ENCODE results near the gene ZYX. TPM values are rescaled to one million over a fixed set of nuclear protein-coding genes. Genes with fewer than 3 reads are reported as not detected.

Gene ZYX
- total and polyA plus RNA-seq, 9 of the 15 experiments (the other 6 are each of a cell fraction or from before 2014, with no cell fraction given): 1.8 to 130 (median 15.7) TPM

DNA sequence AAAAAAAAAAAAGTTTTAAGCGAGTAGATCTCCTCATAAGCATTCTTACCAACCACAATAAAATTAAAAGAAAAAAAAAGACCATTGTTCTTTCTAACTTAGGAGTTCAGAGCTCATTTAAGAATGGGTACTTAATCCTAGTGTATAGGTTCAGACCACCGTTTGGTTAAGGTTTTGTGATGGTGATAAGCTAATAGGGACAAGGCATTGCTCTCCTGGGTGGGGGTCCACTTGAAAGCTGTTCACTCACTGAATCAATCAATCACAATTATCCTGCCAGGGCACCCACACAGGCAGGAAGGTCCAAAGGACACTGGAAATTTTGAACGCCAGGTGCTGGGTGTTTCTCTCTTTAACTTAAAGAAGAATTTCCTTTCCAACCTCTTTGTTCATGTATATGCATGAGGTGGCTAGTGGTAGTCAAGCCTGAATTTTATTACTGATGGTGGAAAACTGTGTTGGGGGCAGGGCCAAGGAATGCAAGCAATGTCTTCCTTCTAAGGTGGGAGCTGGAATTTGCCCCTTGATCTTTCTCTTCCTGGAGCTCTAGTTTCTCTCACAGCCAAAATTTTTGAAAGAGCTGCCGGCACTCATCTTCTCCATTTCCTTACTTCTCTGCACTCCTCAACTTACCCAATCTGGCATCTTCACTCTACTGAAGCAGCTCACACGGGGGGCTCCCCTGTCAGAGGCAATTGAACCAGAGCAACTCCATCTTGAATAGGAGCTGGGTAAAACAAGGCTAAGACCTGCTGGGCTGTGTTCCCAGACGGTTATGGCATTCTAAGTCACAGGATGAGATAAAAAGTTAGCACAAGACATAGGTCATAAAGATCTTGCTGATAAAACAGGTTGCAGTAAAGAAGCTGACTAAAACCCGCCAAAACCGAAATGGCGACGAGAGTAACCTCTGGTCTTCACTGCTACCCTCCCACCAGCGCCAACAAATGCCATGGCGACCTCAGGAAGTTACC is 11.2 kb upstream of the ZYX start (continued):
- TF ChIP-seq MTA3 (IDR thresholded peaks at IDR 0.05; ENCODE audit: borderline replicate concordance) (no peak), ZKSCAN1 (IDR thresholded peaks at IDR 0.05; ENCODE audit: low read depth, low read length) (no peak), MIER1 (IDR thresholded peaks at IDR 0.05; ENCODE audit: low read depth) (no peak), NCOA6 (IDR thresholded peaks at IDR 0.05) (no peak), STAT5A (IDR thresholded peaks at IDR 0.05; ENCODE audit: borderline replicate concordance, low read length) (no peak), KAT8 (IDR thresholded peaks at IDR 0.05; ENCODE audit: low read depth) (no peak), RBM17 (IDR thresholded peaks at IDR 0.05; ENCODE audit: borderline replicate concordance, low read depth, low read length) (no peak), FOXA3 (CRISPR knock-in tag; conservative IDR thresholded peaks at IDR 0.05 in 1 of 2, IDR thresholded peaks at IDR 0.05 in 1 of 2) (no peak), NCOA1 (IDR thresholded peaks at IDR 0.05; ENCODE audit: low read depth) (no peak), HMG20B (CRISPR knock-in tag; IDR thresholded peaks at IDR 0.05) (peak; percentile 87; the same call in 1 of the 2 replicates), RBM34 (IDR thresholded peaks at IDR 0.05; ENCODE audit: borderline replicate concordance, insufficient read depth, low read length) (no peak), FIP1L1 (IDR thresholded peaks at IDR 0.05; ENCODE audit: low read depth, low read length, poor library complexity, severe bottlenecking) (no peak), ZC3H11A (IDR thresholded peaks at IDR 0.05; ENCODE audit: low read depth, low read length) (no peak), ZFP1 (CRISPR knock-in tag; IDR thresholded peaks at IDR 0.05) (peak; percentile 91), ETV5 (CRISPR knock-in tag; IDR thresholded peaks at IDR 0.05; ENCODE audit: low read depth) (no peak), LEF1 (IDR thresholded peaks at IDR 0.05) (no peak), NFYB (IDR thresholded peaks at IDR 0.05; ENCODE audit: extremely low read depth, insufficient read length) (no peak), GTF2E2 (tag; IDR thresholded peaks at IDR 0.05) (no peak), ZNF311 (CRISPR knock-in tag; IDR thresholded peaks at IDR 0.05) (peak; percentile 78; the same call in 1 of the 2 replicates), FOXJ3 (CRISPR knock-in tag; IDR thresholded peaks at IDR 0.05) (no peak)
- TF ChIP-seq, protein P1, sequence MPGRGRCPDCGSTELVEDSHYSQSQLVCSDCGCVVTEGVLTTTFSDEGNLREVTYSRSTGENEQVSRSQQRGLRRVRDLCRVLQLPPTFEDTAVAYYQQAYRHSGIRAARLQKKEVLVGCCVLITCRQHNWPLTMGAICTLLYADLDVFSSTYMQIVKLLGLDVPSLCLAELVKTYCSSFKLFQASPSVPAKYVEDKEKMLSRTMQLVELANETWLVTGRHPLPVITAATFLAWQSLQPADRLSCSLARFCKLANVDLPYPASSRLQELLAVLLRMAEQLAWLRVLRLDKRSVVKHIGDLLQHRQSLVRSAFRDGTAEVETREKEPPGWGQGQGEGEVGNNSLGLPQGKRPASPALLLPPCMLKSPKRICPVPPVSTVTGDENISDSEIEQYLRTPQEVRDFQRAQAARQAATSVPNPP (IDR thresholded peaks at IDR 0.05; ENCODE audit: borderline replicate concordance, insufficient read depth, insufficient read length): no peak
- TF ChIP-seq, protein P2, sequence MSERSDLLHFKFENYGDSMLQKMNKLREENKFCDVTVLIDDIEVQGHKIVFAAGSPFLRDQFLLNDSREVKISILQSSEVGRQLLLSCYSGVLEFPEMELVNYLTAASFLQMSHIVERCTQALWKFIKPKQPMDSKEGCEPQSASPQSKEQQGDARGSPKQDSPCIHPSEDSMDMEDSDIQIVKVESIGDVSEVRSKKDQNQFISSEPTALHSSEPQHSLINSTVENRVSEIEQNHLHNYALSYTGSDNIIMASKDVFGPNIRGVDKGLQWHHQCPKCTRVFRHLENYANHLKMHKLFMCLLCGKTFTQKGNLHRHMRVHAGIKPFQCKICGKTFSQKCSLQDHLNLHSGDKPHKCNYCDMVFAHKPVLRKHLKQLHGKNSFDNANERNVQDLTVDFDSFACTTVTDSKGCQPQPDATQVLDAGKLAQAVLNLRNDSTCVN (CRISPR knock-in tag; IDR thresholded peaks at IDR 0.05): peak; percentile 73; the same call in 1 of the 2 replicates

Measured in K562 (cell line).